HUDEP-2 (cell line): ENCODE data around the gene RSPH10B2.
A peak's percentile ranks its signal among the peaks of the same experiment; 100 is the strongest.
"Not testable (repeated sequence)": the region's sequence is repeated elsewhere in the genome, so short reads cannot be mapped to it uniquely, and the experiment has no call there.

ENCODE experiments used
- DNase-seq, 76 experiments: peaks; one replicate each; lab custom pipeline; 2025; ENCODE audit not compliant: unreplicated experiment in 76 of 76; lab: John Stamatoyannopoulos, UW

RSPH10B2 gene

GRCh38 chr7:6835521-6835920 is 81.6 kb downstream of the RSPH10B2 start:
- not testable (repeated sequence) for DNase-seq

- DNase-seq: not testable (repeated sequence)
Observed at GRCh38 chr7:6837081-6837480, 83.2 kb downstream of the RSPH10B2 start.

- peak in 2 of 76 experiments; percentile 5 to 9 for DNase-seq
Observed at GRCh38 chr7:6842278-6842921, 88.5 kb downstream of the RSPH10B2 start.

GRCh38 chr7:6843092-6843491 is 89.2 kb downstream of the RSPH10B2 start:
- DNase-seq: not testable (repeated sequence)

GRCh38 chr7:6843654-6844053 is 89.8 kb downstream of the RSPH10B2 start:
- not testable (repeated sequence) for DNase-seq

GRCh38 chr7:6845971-6846449 is 92.1 kb downstream of the RSPH10B2 start:
- DNase-seq: not testable (repeated sequence)

GRCh38 chr7:6847751-6848150 is 93.8 kb downstream of the RSPH10B2 start:
- not testable (repeated sequence) for DNase-seq
